CD4-positive, CD25-positive, alpha-beta regulatory T cell (primary cell): Measurements from ENCODE around the gene CACNB1. TPM values are rescaled to one million over a fixed set of nuclear protein-coding genes. Genes with fewer than 3 reads are reported as not detected.

Experiments
- ATAC-seq, 2 donors: fragments of 150-1000 bp; cut with Tn5 transposase; one replicate each; pipeline ENCODE4 v1.10.0; 2021; ENCODE audit warnings: low read depth in 2 of 2, moderate number of reproducible peaks in 2 of 2, moderate library complexity in 1 of 2
- DNase-seq, 3 donors: peaks; one replicate each; pipeline versions ENCODE4 v3.0.0 to v3.0.0-alpha.2; 2012 to 2022; ENCODE audit warnings: mixed read lengths in 1 of 3
- H3K27ac ChIP-seq: one replicate; pipeline ENCODE4 v1.7.0; 2013; ENCODE audit warnings: mild to moderate bottlenecking, low read length; ENCODE audit not compliant: insufficient read depth, poor library complexity, severe bottlenecking
- H3K27me3 ChIP-seq: one replicate; pipeline ENCODE4 v1.7.0; 2013; ENCODE audit warnings: low read length; ENCODE audit not compliant: control insufficient read depth, insufficient read depth
- H3K36me3 ChIP-seq: one replicate; pipeline ENCODE4 v1.7.0; 2013; ENCODE audit warnings: mild to moderate bottlenecking, low read length, moderate library complexity; ENCODE audit not compliant: control insufficient read depth, insufficient read depth
- H3K4me1 ChIP-seq: 2 replicates; pipeline ENCODE4 v1.7.0; 2013; ENCODE audit warnings: mild to moderate bottlenecking, low read length; ENCODE audit not compliant: insufficient read depth, control insufficient read depth, poor library complexity, severe bottlenecking
- H3K4me3 ChIP-seq: one replicate; pipeline ENCODE4 v1.7.0; 2013; ENCODE audit warnings: low read depth, mild to moderate bottlenecking, low read length, moderate library complexity
- H3K9me3 ChIP-seq, 2 experiments: 1 replicate in 1 of 2; 2 replicates in 1 of 2; pipeline ENCODE4 v1.7.0; 2013; ENCODE audit warnings: low read length in 2 of 2, mild to moderate bottlenecking in 1 of 2, moderate library complexity in 1 of 2; ENCODE audit not compliant: control insufficient read depth in 2 of 2
- H3K27ac Mint-ChIP-seq, 3 donors: one replicate each; pipeline ENCODE4 v1.8.0; 2020 to 2022; ENCODE audit warnings: mild to moderate bottlenecking in 3 of 3, mixed read lengths in 3 of 3, moderate library complexity in 2 of 3
- H3K27me3 Mint-ChIP-seq: one replicate; pipeline ENCODE4 v1.8.0; 2022; ENCODE audit warnings: mild to moderate bottlenecking, mixed read lengths
- H3K36me3 Mint-ChIP-seq: one replicate; pipeline ENCODE4 v1.8.0; 2020; ENCODE audit warnings: mixed read lengths
- H3K4me1 Mint-ChIP-seq, 4 donors: one replicate each; pipeline ENCODE4 v1.8.0; 2020 to 2022; ENCODE audit warnings: mixed read lengths in 4 of 4, mild to moderate bottlenecking in 1 of 4
- H3K4me3 Mint-ChIP-seq, 4 donors: one replicate each; pipeline ENCODE4 v1.8.0; 2020 to 2022; ENCODE audit warnings: mild to moderate bottlenecking in 4 of 4, mixed read lengths in 4 of 4, moderate library complexity in 3 of 4
- H3K9me3 Mint-ChIP-seq, 7 donors: one replicate each; pipeline ENCODE4 v1.8.0; 2020 to 2022; ENCODE audit warnings: mixed read lengths in 7 of 7, mild to moderate bottlenecking in 3 of 7, moderate library complexity in 2 of 7
- polyA plus RNA-seq, 4 donors: library from polyadenylated mRNA; unstranded; fragments of 300-500 nt; fragmentation: Illumina TruSeq; gene quantifications; one replicate each; pipeline ENCODE4 v1.2.3, GENCODE V29; 2021
- total RNA-seq: library from RNA; stranded (reverse); gene quantifications from one replicate; pipeline ENCODE4 v1.2.3, GENCODE V29; 2022

CACNB1 gene
- total and polyA plus RNA-seq, 5 donors from 2014 or later: 0.48 to 19.3 (median 1.2) TPM

GRCh38 chr17:39165841-39166349, 31.6 kb downstream of the CACNB1 start, which contains the start of gene ARL5C:
Gene ARL5C (minus strand): TSS chr17:39166161. CDS start chr17:39165760, 401 bp downstream.
- Histone ChIP-seq H3K9me3 (no peaks in the 10 kb centered on the region), H3K27ac (no peak within 1 kb of the TSS), H3K27me3 (peaks cover 16% of the 10 kb centered on the region), H3K36me3 (no peaks in the 10 kb centered on the region), H3K4me3 (peak within 1 kb of the TSS; percentile 42), H3K4me1 (peaks cover 16% of the 10 kb centered on the region)
- DNase-seq: no peak
- H3K27me3 Mint-ChIP-seq: peaks cover 49% of the 10 kb centered on the region
- peaks cover 0 to 16% (median 10%) of the 10 kb centered on the region in 4 donors for H3K4me1 Mint-ChIP-seq
- peaks cover 0 to 3% (median 0%) of the 10 kb centered on the region in 7 donors for H3K9me3 Mint-ChIP-seq
- H3K27ac Mint-ChIP-seq: peak within 1 kb of the TSS in 1 of 3 donors; percentile 24
- ATAC-seq: no peak
- peak within 1 kb of the TSS; percentile 76 to 91 (median 89) for H3K4me3 Mint-ChIP-seq
- no peaks in the 10 kb centered on the region for H3K36me3 Mint-ChIP-seq

DNA sequence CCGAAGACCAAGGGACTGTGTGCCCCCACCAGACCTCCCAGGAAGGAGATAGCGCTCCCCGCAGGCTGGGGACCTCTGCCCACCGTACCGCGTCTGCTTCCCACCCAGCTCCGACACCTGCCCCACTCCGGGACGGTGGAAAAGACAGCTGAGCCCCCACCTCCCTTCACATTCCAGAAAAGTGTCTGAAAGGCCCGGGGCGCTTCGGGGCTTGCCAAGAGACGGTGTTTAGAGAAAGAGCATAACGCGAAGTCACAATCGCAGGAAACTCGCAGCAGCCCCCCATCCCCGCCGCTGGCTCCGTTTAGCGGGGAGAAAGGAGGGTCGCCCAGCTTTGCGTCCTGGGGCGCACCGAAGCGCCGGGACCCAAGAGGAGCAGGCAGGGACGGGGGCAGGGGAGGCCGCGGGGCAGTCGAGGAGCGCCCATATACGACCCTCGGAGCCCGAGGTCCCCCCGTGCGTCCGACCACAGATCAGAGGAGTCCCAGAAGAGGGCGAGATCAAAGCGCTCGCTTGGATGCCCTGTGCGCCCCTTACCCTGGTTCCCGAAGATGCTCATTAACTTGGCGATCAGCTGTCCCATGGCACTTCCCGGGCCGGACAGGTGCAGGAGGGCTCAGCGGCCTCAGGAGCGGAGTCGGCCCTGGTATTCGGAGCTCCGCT, 32.2 kb downstream of the CACNB1 start:
- ATAC-seq: no peak
- peak overlapping the region; percentile 42 for H3K4me3 ChIP-seq
- no peaks in the 10 kb centered on the region for H3K36me3 Mint-ChIP-seq

GRCh38 chr17:39164675-39165143, 32.8 kb downstream of the CACNB1 start:
- ATAC-seq: peak; percentile 75 to 79
- Mint-ChIP-seq H3K9me3 (peaks cover 0 to 3% (median 0%) of the 10 kb centered on the region in 7 donors), H3K36me3 (no peaks in the 10 kb centered on the region), H3K27ac (peak overlapping the region in 1 of 3 donors; percentile 24), H3K4me3 (peak overlapping the region; percentile 76 to 91 (median 89)), H3K27me3 (peaks cover 50% of the 10 kb centered on the region), H3K4me1 (peaks cover 0 to 16% (median 10%) of the 10 kb centered on the region in 4 donors)
- Histone ChIP-seq H3K4me1 (peaks cover 16% of the 10 kb centered on the region), H3K27ac (no peak overlapping the region), H3K36me3 (no peaks in the 10 kb centered on the region), H3K9me3 (no peaks in the 10 kb centered on the region), H3K27me3 (peaks cover 16% of the 10 kb centered on the region), H3K4me3 (peak overlapping the region; percentile 42)
- DNase-seq: peak; percentile 54 to 88 (median 71)

More for the DNA sequence above, 32.2 kb downstream of the CACNB1 start:
- H3K36me3 ChIP-seq: no peaks in the 10 kb centered on the region
- peaks cover 16% of the 10 kb centered on the region for H3K4me1 ChIP-seq
- H3K9me3 Mint-ChIP-seq: peaks cover 0 to 3% (median 0%) of the 10 kb centered on the region in 7 donors
- no peak for DNase-seq
- peak overlapping the region in 1 of 3 donors; percentile 24 for H3K27ac Mint-ChIP-seq
- peaks cover 16% of the 10 kb centered on the region for H3K27me3 ChIP-seq
- H3K4me3 Mint-ChIP-seq: peak overlapping the region; percentile 76 to 91 (median 89)
- H3K9me3 ChIP-seq: no peaks in the 10 kb centered on the region
- peaks cover 51% of the 10 kb centered on the region for H3K27me3 Mint-ChIP-seq
- H3K4me1 Mint-ChIP-seq: peaks cover 0 to 16% (median 10%) of the 10 kb centered on the region in 4 donors
- no peak overlapping the region for H3K27ac ChIP-seq

GRCh38 chr17:39161962-39162361, 35.5 kb downstream of the CACNB1 start:
- no peaks in the 10 kb centered on the region for H3K36me3 ChIP-seq
- H3K27ac ChIP-seq: no peak overlapping the region
- DNase-seq: no peak
- H3K4me1 ChIP-seq: peaks cover 16% of the 10 kb centered on the region
- H3K4me3 Mint-ChIP-seq: no peak overlapping the region
- peaks cover 44% of the 10 kb centered on the region for H3K27me3 Mint-ChIP-seq
- no peak for ATAC-seq
- H3K27me3 ChIP-seq: peaks cover 10% of the 10 kb centered on the region
- peaks cover 0 to 16% (median 6%) of the 10 kb centered on the region in 4 donors for H3K4me1 Mint-ChIP-seq
- H3K9me3 Mint-ChIP-seq: peaks cover 0 to 3% (median 0%) of the 10 kb centered on the region in 7 donors
- no peaks in the 10 kb centered on the region for H3K36me3 Mint-ChIP-seq
- no peaks in the 10 kb centered on the region for H3K9me3 ChIP-seq
- H3K27ac Mint-ChIP-seq: no peak overlapping the region
- H3K4me3 ChIP-seq: no peak overlapping the region

DNA sequence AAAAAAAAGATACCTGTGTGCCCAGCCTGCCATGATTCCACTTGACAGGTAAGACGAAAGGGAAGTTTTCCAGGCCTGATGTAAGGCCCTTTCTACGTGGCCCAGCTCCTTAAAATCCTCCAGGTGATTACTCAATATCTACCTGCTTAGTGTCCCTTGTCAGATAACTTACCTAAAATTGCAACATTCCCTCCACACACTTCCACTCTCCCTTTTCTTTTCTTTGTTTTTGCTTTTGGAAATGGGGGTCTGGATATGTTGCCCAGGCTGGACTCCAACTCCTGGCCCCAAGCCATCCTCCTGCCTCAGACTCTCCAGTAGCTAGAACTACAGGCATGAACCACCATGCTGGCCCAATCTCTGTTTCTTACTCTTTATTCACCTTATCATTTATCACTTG, 38.8 kb downstream of the CACNB1 start:
- no peak overlapping the region for H3K27ac Mint-ChIP-seq
- no peak overlapping the region for H3K27ac ChIP-seq
- no peaks in the 10 kb centered on the region for H3K4me1 ChIP-seq
- H3K9me3 Mint-ChIP-seq: peaks cover 0 to 8% (median 4%) of the 10 kb centered on the region in 7 donors
- H3K27me3 Mint-ChIP-seq: peaks cover 36% of the 10 kb centered on the region
- no peak overlapping the region for H3K4me3 ChIP-seq
- no peaks in the 10 kb centered on the region for H3K27me3 ChIP-seq
- no peak for DNase-seq
- peaks cover 5 to 12% (median 9%) of the 10 kb centered on the region in 4 donors for H3K4me1 Mint-ChIP-seq
- ATAC-seq: no peak
- peaks cover 8% of the 10 kb centered on the region for H3K36me3 Mint-ChIP-seq
- no peaks in the 10 kb centered on the region for H3K36me3 ChIP-seq
- peak overlapping the region in 2 of 4 donors; percentile 52 to 90 for H3K4me3 Mint-ChIP-seq
- no peaks in the 10 kb centered on the region for H3K9me3 ChIP-seq

- H3K4me1 ChIP-seq: peaks cover 21% of the 10 kb centered on the region
- H3K27me3 Mint-ChIP-seq: peaks cover 50% of the 10 kb centered on the region
- DNase-seq (no peak), ATAC-seq (no peak)
- peaks cover 15 to 29% (median 22%) of the 10 kb centered on the region in 4 donors for H3K4me1 Mint-ChIP-seq
- H3K27ac ChIP-seq: no peak overlapping the region
- peaks cover 0 to 11% (median 4%) of the 10 kb centered on the region in 7 donors for H3K9me3 Mint-ChIP-seq
- no peaks in the 10 kb centered on the region for H3K27me3 ChIP-seq
- no peak overlapping the region for H3K27ac Mint-ChIP-seq
- no peaks in the 10 kb centered on the region for H3K9me3 ChIP-seq
- no peak overlapping the region for H3K4me3 ChIP-seq
- peak overlapping the region in 1 of 4 donors; percentile 57 for H3K4me3 Mint-ChIP-seq
- no peaks in the 10 kb centered on the region for H3K36me3 ChIP-seq
- H3K36me3 Mint-ChIP-seq: peaks cover 10% of the 10 kb centered on the region
Observed at GRCh38 chr17:39156491-39156890, 41.0 kb downstream of the CACNB1 start.

- Mint-ChIP-seq H3K4me1 (peaks cover 15 to 32% (median 22%) of the 10 kb centered on the region in 4 donors), H3K27ac (peak overlapping the region in 2 of 3 donors; percentile 88 to 99), H3K36me3 (peaks cover 10% of the 10 kb centered on the region), H3K27me3 (peaks cover 45% of the 10 kb centered on the region), H3K9me3 (peaks cover 0 to 11% (median 4%) of the 10 kb centered on the region in 7 donors), H3K4me3 (peak overlapping the region; percentile 10 to 99 (median 49))
- Histone ChIP-seq H3K27ac (no peak overlapping the region), H3K9me3 (no peaks in the 10 kb centered on the region), H3K4me1 (peaks cover 26% of the 10 kb centered on the region), H3K27me3 (no peaks in the 10 kb centered on the region), H3K4me3 (no peak overlapping the region), H3K36me3 (no peaks in the 10 kb centered on the region)
- ATAC-seq: no peak
- no peak for DNase-seq
Observed at GRCh38 chr17:39155654-39156053, 41.8 kb downstream of the CACNB1 start.
